Measurements from ENCODE around the gene TMEM178B.
"Not testable (repeated sequence)": the region's sequence is repeated elsewhere in the genome, so short reads cannot be mapped to it uniquely, and the experiment has no call there.

TMEM178B gene

DNA sequence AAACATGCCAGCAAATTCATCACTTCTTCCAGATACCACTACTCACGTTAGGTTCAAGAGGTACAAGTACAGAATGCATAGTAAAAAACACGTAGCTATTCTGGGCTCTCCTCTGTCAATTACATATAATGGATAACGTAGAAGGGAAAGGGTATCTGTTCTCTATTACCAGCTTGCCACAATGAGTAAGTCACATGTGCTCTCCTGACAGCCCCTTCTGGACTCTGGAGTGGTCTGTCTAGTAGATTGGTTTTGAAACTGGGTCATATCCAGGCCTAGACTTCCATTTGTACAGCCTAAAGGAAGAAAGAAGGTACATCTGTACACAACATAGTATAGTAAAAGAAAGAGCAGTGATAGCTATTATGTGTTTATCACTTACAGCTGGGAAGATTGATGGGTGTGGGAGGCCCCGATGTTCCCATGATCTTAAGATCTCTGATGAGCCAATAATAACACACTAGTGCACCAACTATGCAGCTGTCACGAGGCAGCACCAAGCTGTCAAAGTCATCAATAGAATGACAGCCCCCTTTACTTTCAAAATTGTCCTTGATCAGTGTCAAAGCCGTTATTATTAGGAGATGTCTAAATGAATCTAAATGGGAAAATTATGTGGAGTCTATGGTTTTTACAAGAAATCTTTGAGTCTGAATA lies 315.4 kb downstream of the TMEM178B start:
- H3K36me3 ChIP-seq (ENCODE audit: control insufficient read depth, insufficient read depth, low read length) = no peaks in the 10 kb centered on the region
- no peaks in the 10 kb centered on the region for H3K27me3 ChIP-seq (ENCODE audit: control insufficient read depth, insufficient read depth, low read length)
- no peak overlapping the region for H3K9ac ChIP-seq (ENCODE audit: low read length)
- H3K27ac ChIP-seq (ENCODE audit: low read depth, low read length) = no peak overlapping the region
- no peaks in the 10 kb centered on the region for H3K4me1 ChIP-seq (ENCODE audit: control insufficient read depth, insufficient read depth, low read length)
- no peak overlapping the region for H3K4me3 ChIP-seq (ENCODE audit: low read length)

GRCh38 chr7:141390339-141390738 lies 316.5 kb downstream of the TMEM178B start:
- no peak overlapping the region for H3K4me3 ChIP-seq (ENCODE audit: low read length)
- H3K4me1 ChIP-seq (ENCODE audit: control insufficient read depth, insufficient read depth, low read length) = no peaks in the 10 kb centered on the region
- H3K27me3 ChIP-seq (ENCODE audit: control insufficient read depth, insufficient read depth, low read length) = no peaks in the 10 kb centered on the region
- no peak overlapping the region for H3K9ac ChIP-seq (ENCODE audit: low read length)
- no peak overlapping the region for H3K27ac ChIP-seq (ENCODE audit: low read depth, low read length)
- H3K36me3 ChIP-seq (ENCODE audit: control insufficient read depth, insufficient read depth, low read length) = no peaks in the 10 kb centered on the region

DNA sequence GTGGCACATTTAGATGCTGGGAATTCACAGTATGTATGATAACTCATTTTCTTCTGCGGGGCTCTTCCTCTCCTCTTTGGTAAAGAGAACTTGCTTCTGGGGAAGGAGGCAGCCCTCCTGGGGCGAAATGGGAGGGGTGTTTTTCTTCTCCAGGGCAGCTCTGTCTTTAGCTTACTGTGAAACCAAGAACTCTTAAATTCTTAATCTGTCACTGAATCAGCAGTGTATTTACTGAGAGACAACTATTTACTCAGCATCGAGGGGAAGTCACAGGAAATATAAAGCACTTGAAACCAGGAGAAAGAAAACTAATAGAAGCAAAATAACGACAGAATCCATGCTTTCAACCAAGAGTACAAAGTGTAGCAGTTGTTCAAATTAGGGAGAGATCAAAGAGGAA lies 319.2 kb downstream of the TMEM178B start:
- Histone ChIP-seq H3K36me3 (ENCODE audit: control insufficient read depth, insufficient read depth, low read length) (no peaks in the 10 kb centered on the region), H3K9ac (ENCODE audit: low read length) (no peak overlapping the region), H3K4me3 (ENCODE audit: low read length) (no peak overlapping the region), H3K4me1 (ENCODE audit: control insufficient read depth, insufficient read depth, low read length) (no peaks in the 10 kb centered on the region), H3K27me3 (ENCODE audit: control insufficient read depth, insufficient read depth, low read length) (no peaks in the 10 kb centered on the region), H3K27ac (ENCODE audit: low read depth, low read length) (no peak overlapping the region)

GRCh38 chr7:141397236-141398163 lies 323.6 kb downstream of the TMEM178B start:
- H3K4me3 ChIP-seq (ENCODE audit: low read length) = no peak overlapping the region
- no peaks in the 10 kb centered on the region for H3K27me3 ChIP-seq (ENCODE audit: control insufficient read depth, insufficient read depth, low read length)
- no peak overlapping the region for H3K9ac ChIP-seq (ENCODE audit: low read length)
- no peak overlapping the region for H3K27ac ChIP-seq (ENCODE audit: low read depth, low read length)
- no peaks in the 10 kb centered on the region for H3K4me1 ChIP-seq (ENCODE audit: control insufficient read depth, insufficient read depth, low read length)
- no peaks in the 10 kb centered on the region for H3K36me3 ChIP-seq (ENCODE audit: control insufficient read depth, insufficient read depth, low read length)

DNA sequence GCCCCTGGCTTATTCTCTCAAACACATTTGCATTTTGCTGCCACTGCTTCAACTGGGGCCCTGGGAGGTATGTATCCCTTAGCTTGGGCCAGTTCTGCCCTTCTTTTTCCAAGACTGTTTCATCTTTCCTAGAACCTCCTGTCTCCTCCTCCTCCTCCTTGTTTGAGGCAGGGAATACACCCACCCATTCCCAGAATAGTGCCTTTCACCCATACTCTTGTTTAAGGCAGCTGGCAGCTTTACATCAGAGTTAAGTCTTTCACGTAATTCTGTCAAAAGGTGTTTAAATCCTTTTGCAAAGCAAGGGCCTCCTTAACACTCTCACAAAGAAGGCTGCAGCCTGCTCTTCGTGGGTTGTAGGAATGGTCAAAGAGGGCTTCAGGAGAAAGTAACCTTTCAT lies 326.5 kb downstream of the TMEM178B start:
- no peaks in the 10 kb centered on the region for H3K27me3 ChIP-seq (ENCODE audit: control insufficient read depth, insufficient read depth, low read length)
- H3K36me3 ChIP-seq (ENCODE audit: control insufficient read depth, insufficient read depth, low read length) = no peaks in the 10 kb centered on the region
- H3K4me3 ChIP-seq (ENCODE audit: low read length) = no peak overlapping the region
- no peak overlapping the region for H3K9ac ChIP-seq (ENCODE audit: low read length)
- H3K4me1 ChIP-seq (ENCODE audit: control insufficient read depth, insufficient read depth, low read length) = no peaks in the 10 kb centered on the region
- no peak overlapping the region for H3K27ac ChIP-seq (ENCODE audit: low read depth, low read length)

- Histone ChIP-seq H3K9ac (ENCODE audit: low read length) (no peak overlapping the region), H3K27ac (ENCODE audit: low read depth, low read length) (no peak overlapping the region), H3K4me1 (ENCODE audit: control insufficient read depth, insufficient read depth, low read length) (no peaks in the 10 kb centered on the region), H3K4me3 (ENCODE audit: low read length) (no peak overlapping the region), H3K36me3 (ENCODE audit: control insufficient read depth, insufficient read depth, low read length) (no peaks in the 10 kb centered on the region), H3K27me3 (ENCODE audit: control insufficient read depth, insufficient read depth, low read length) (no peaks in the 10 kb centered on the region)
These were observed 328.6 kb downstream of the TMEM178B start for GRCh38 chr7:141402277-141402996.

DNA sequence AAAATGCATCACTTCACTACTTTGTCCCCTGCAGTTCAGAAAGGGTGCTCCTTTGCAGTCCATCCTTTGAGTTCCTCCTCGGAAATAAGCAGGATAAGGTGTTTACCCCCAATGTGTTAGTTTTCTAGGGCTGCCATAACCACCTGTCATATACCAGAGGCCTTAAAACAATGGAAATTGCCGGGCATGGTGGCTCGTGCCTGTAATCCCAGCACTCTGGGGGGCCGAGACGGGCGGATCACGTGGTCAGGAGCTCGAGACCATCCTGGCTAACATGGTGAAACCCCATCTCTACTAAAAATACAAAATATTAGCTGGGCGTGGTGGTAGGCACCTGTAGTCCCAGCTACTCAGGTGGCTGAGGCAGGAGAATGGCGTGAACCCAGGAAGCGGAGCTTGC lies 330.0 kb downstream of the TMEM178B start:
- not testable (repeated sequence) for H3K9ac ChIP-seq (ENCODE audit: low read length); H3K4me1 ChIP-seq (ENCODE audit: control insufficient read depth, insufficient read depth, low read length); H3K4me3 ChIP-seq (ENCODE audit: low read length); H3K36me3 ChIP-seq (ENCODE audit: control insufficient read depth, insufficient read depth, low read length); H3K27ac ChIP-seq (ENCODE audit: low read depth, low read length); H3K27me3 ChIP-seq (ENCODE audit: control insufficient read depth, insufficient read depth, low read length)

- Histone ChIP-seq H3K9ac (ENCODE audit: low read length) (no peak overlapping the region), H3K4me1 (ENCODE audit: control insufficient read depth, insufficient read depth, low read length) (no peaks in the 10 kb centered on the region), H3K27me3 (ENCODE audit: control insufficient read depth, insufficient read depth, low read length) (no peaks in the 10 kb centered on the region), H3K36me3 (ENCODE audit: control insufficient read depth, insufficient read depth, low read length) (no peaks in the 10 kb centered on the region), H3K4me3 (ENCODE audit: low read length) (no peak overlapping the region), H3K27ac (ENCODE audit: low read depth, low read length) (no peak overlapping the region)
These were observed 332.5 kb downstream of the TMEM178B start for GRCh38 chr7:141406347-141406746.

DNA sequence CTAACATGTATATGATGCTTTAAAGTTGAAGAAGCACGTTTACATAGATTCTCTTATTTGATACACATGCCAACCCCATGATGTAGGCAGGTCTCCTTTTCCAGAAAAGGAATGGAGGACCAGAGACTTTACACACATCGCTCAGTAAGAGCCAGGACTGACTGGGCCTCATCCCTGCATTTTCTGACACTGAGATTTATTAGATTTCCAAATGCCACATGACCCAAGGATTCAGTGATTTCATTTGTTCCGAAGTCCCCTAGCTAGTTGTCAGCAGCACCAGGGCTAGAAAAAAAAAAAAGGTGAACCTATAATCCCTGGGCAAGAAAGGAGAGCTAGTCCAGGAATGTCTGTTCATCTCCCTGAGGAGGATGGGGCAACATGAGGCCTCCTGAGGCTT lies 334.0 kb downstream of the TMEM178B start:
- H3K9ac ChIP-seq (ENCODE audit: low read length) = no peak overlapping the region
- H3K4me3 ChIP-seq (ENCODE audit: low read length) = no peak overlapping the region
- no peak overlapping the region for H3K27ac ChIP-seq (ENCODE audit: low read depth, low read length)
- no peaks in the 10 kb centered on the region for H3K27me3 ChIP-seq (ENCODE audit: control insufficient read depth, insufficient read depth, low read length)
- no peaks in the 10 kb centered on the region for H3K4me1 ChIP-seq (ENCODE audit: control insufficient read depth, insufficient read depth, low read length)
- no peaks in the 10 kb centered on the region for H3K36me3 ChIP-seq (ENCODE audit: control insufficient read depth, insufficient read depth, low read length)

DNA sequence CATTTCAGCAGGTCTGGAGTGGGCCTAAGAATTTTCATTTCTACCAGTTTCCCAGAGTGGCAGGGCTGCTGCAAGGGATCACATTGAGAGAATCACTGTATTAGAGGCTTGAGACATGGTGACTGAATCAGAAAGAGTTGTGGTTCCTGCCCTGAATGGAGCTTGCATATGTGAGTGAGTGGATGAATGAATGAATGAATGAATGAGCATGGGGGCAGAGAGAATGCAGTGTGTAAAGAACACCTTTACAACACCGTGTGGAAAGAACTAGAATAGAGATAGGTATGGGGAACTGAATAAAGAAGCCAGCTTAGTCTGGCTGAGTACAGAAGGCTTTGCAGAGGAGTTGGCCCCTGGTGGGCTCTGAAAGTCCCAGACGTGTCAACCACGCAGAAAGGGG lies 334.6 kb downstream of the TMEM178B start:
- Histone ChIP-seq H3K4me1 (ENCODE audit: control insufficient read depth, insufficient read depth, low read length) (no peaks in the 10 kb centered on the region), H3K9ac (ENCODE audit: low read length) (no peak overlapping the region), H3K27ac (ENCODE audit: low read depth, low read length) (no peak overlapping the region), H3K4me3 (ENCODE audit: low read length) (no peak overlapping the region), H3K36me3 (ENCODE audit: control insufficient read depth, insufficient read depth, low read length) (no peaks in the 10 kb centered on the region), H3K27me3 (ENCODE audit: control insufficient read depth, insufficient read depth, low read length) (no peaks in the 10 kb centered on the region)

- no peak overlapping the region for H3K27ac ChIP-seq (ENCODE audit: low read depth, low read length)
- H3K4me1 ChIP-seq (ENCODE audit: control insufficient read depth, insufficient read depth, low read length) = no peaks in the 10 kb centered on the region
- no peak overlapping the region for H3K4me3 ChIP-seq (ENCODE audit: low read length)
- no peaks in the 10 kb centered on the region for H3K36me3 ChIP-seq (ENCODE audit: control insufficient read depth, insufficient read depth, low read length)
- no peaks in the 10 kb centered on the region for H3K27me3 ChIP-seq (ENCODE audit: control insufficient read depth, insufficient read depth, low read length)
- no peak overlapping the region for H3K9ac ChIP-seq (ENCODE audit: low read length)
These were observed 335.4 kb downstream of the TMEM178B start for GRCh38 chr7:141409219-141409618.

DNA sequence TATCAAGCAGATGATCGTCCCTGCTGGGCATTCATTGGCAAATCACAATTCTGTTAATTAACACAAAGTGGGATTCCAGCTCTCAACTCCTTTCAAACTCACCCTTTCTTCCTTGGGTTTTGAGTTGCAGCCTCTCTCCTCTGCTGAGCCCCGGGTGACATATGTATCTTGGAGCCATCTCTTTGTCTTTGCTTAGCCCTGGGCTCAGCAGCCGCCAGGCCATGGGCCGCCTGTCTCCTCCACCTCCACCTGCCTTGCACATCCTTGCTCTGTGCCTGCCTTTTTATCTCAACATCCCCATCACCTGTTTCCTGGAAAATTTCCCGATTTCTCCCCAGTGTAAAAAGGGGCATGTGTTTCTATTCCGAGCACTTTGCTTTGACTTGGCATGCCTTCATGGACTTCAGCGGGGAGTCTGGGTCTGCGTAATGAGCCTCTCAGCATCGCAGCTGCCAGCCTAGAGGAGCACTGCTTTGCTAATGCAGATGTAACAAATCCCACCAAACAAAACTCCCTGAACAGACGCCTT lies 336.0 kb downstream of the TMEM178B start:
- Histone ChIP-seq H3K27me3 (ENCODE audit: control insufficient read depth, insufficient read depth, low read length) (no peaks in the 10 kb centered on the region), H3K36me3 (ENCODE audit: control insufficient read depth, insufficient read depth, low read length) (no peaks in the 10 kb centered on the region), H3K4me1 (ENCODE audit: control insufficient read depth, insufficient read depth, low read length) (no peaks in the 10 kb centered on the region), H3K4me3 (ENCODE audit: low read length) (no peak overlapping the region), H3K27ac (ENCODE audit: low read depth, low read length) (no peak overlapping the region), H3K9ac (ENCODE audit: low read length) (no peak overlapping the region)

All from rectal smooth muscle tissue (tissue), 1 donor.